Glutamatergic neuron (in vitro differentiated cells): ENCODE measurements around the gene DDX42. TPM values are rescaled to one million over a fixed set of nuclear protein-coding genes. Genes with fewer than 3 reads are reported as not detected.
A peak's percentile ranks its signal among the peaks of the same experiment; 100 is the strongest.

Experiments used
- DNase-seq: peaks from one replicate; pipeline ENCODE4 v3.0.0; 2022
- H3K27ac Mint-ChIP-seq: one replicate; pipeline ENCODE4 v1.8.0; 2020; ENCODE audit warnings: mild to moderate bottlenecking, mixed read lengths, inconsistent platforms; ENCODE audit not compliant: unreplicated experiment
- H3K27me3 Mint-ChIP-seq: one replicate; pipeline ENCODE4 v1.8.0; 2020; ENCODE audit warnings: mild to moderate bottlenecking, moderate library complexity, mixed read lengths, inconsistent platforms; ENCODE audit not compliant: unreplicated experiment
- H3K36me3 Mint-ChIP-seq: one replicate; pipeline ENCODE4 v1.8.0; 2020; ENCODE audit warnings: mild to moderate bottlenecking, mixed read lengths, inconsistent platforms; ENCODE audit not compliant: unreplicated experiment
- H3K4me1 Mint-ChIP-seq: one replicate; pipeline ENCODE4 v1.8.0; 2020; ENCODE audit warnings: mild to moderate bottlenecking, low read depth, mixed read lengths, inconsistent platforms; ENCODE audit not compliant: unreplicated experiment
- H3K4me3 Mint-ChIP-seq: one replicate; pipeline ENCODE4 v1.8.0; 2020; ENCODE audit warnings: mild to moderate bottlenecking, mixed read lengths, inconsistent platforms; ENCODE audit not compliant: unreplicated experiment
- H3K9me3 Mint-ChIP-seq: one replicate; pipeline ENCODE4 v1.8.0; 2020; ENCODE audit warnings: mild to moderate bottlenecking, moderate library complexity, mixed read lengths, inconsistent platforms; ENCODE audit not compliant: unreplicated experiment
- CTCF ChIP-seq: fragments of 200-600 bp; sonication (generic); IDR thresholded peaks from one replicate; pipeline ENCODE4 v1.5.0; 2021; ENCODE audit not compliant: partially characterized antibody, unreplicated experiment
- total RNA-seq: library from RNA; stranded (reverse); fragmentation: NEBNext Ultra II Directional; extraction: Animal tissue kit (Norgen Biotek cat#: 25700); gene quantifications from one replicate; pipeline ENCODE4 v1.2.1, GENCODE V29; 2021; ENCODE audit not compliant: unreplicated experiment

Gene DDX42
- total RNA-seq, 1 donor from 2014 or later, result 181 TPM

GRCh38 chr17:63826468-63827001, 52.6 kb downstream of the DDX42 start:
- H3K36me3 Mint-ChIP-seq, result no peaks in the 10 kb centered on the region
- peak overlapping the region; percentile 99 for H3K27ac Mint-ChIP-seq
- no peak for DNase-seq

GRCh38 chr17:63827002-63827800, 53.2 kb downstream of the DDX42 start, which contains the start of the genes FTSJ3 and PSMC5:
Gene FTSJ3 (minus strand): TSS chr17:63827663. CDS start chr17:63826902, 761 bp downstream.
Gene PSMC5 (plus strand): TSS chr17:63827431. CDS start chr17:63827491, 60 bp downstream.
- Mint-ChIP-seq H3K4me3 (peak within 1 kb of the TSS; percentile 90), H3K9me3 (peaks cover 12% of the 10 kb centered on the region), H3K36me3 (no peaks in the 10 kb centered on the region), H3K27me3 (peaks cover 12% of the 10 kb centered on the region), H3K4me1 (peaks cover 11% of the 10 kb centered on the region), H3K27ac (peak within 1 kb of the TSS; percentile 99)
- peak; percentile 53 for TF ChIP-seq CTCF
- DNase-seq, result peak; percentile 93

More at GRCh38 chr17:63826468-63827001, 52.6 kb downstream of the DDX42 start:
- H3K9me3 Mint-ChIP-seq, result peaks cover 17% of the 10 kb centered on the region
- peaks cover 11% of the 10 kb centered on the region for H3K4me1 Mint-ChIP-seq
- peaks cover 12% of the 10 kb centered on the region for H3K27me3 Mint-ChIP-seq
- no peak for TF ChIP-seq CTCF
- H3K4me3 Mint-ChIP-seq, result peak overlapping the region; percentile 90

- no peak for TF ChIP-seq CTCF
- Mint-ChIP-seq H3K27me3 (peaks cover 14% of the 10 kb centered on the region), H3K9me3 (peaks cover 15% of the 10 kb centered on the region), H3K27ac (peak overlapping the region; percentile 99), H3K4me1 (peaks cover 11% of the 10 kb centered on the region), H3K36me3 (no peaks in the 10 kb centered on the region), H3K4me3 (peak overlapping the region; percentile 90)
- no peak for DNase-seq
Observed at GRCh38 chr17:63827801-63828221, 53.8 kb downstream of the DDX42 start.

- Mint-ChIP-seq H3K27me3 (peaks cover 11% of the 10 kb centered on the region), H3K36me3 (no peaks in the 10 kb centered on the region), H3K9me3 (peaks cover 15% of the 10 kb centered on the region), H3K27ac (peak overlapping the region; percentile 55), H3K4me3 (peak overlapping the region; percentile 63), H3K4me1 (peaks cover 11% of the 10 kb centered on the region)
- TF ChIP-seq CTCF, result no peak
- DNase-seq, result no peak
Observed at GRCh38 chr17:63828936-63829335, 55.0 kb downstream of the DDX42 start.

- Mint-ChIP-seq H3K27me3 (peaks cover 11% of the 10 kb centered on the region), H3K4me3 (no peak overlapping the region), H3K9me3 (peaks cover 15% of the 10 kb centered on the region), H3K36me3 (no peaks in the 10 kb centered on the region), H3K27ac (no peak overlapping the region), H3K4me1 (peaks cover 12% of the 10 kb centered on the region)
- no peak for DNase-seq
- no peak for TF ChIP-seq CTCF
Observed at GRCh38 chr17:63830278-63830677, 56.3 kb downstream of the DDX42 start.
